GM21367 (cell line): ENCODE data around the gene NPIPA7.
"Not testable (repeated sequence)": the region's sequence is repeated elsewhere in the genome, so short reads cannot be mapped to it uniquely, and the experiment has no call there.

Source experiments
- ATAC-seq: cut with Tn5 transposase; IDR thresholded peaks from one replicate; pipeline ENCODE4 v1.9.1; 2021; ENCODE audit not compliant: unreplicated experiment

Gene NPIPA7

DNA sequence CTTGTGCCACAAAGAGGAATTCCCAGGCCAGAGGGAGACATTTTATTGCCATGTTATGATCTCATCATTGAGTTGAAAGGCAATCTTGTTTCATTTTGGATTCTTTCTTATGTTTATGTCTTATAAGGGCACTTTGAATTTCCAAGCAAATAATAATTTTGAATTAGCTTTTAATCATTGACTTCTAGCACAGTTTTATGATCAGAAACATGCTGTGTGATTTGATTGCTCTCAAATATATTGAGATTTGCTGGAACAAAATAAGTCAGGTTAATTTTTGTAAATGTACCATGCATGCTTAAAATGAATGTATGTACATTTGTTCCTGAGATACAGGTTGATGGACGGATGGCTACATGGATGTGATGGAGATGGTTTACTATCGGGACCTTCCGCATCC, at the start of gene NPIPA7:
TSS of gene NPIPA7 (plus strand) at position 301 of the 400 bp plus-strand sequence. CDS start 105 bp downstream, outside the sequence.
- ATAC-seq: not testable (repeated sequence)

DNA sequence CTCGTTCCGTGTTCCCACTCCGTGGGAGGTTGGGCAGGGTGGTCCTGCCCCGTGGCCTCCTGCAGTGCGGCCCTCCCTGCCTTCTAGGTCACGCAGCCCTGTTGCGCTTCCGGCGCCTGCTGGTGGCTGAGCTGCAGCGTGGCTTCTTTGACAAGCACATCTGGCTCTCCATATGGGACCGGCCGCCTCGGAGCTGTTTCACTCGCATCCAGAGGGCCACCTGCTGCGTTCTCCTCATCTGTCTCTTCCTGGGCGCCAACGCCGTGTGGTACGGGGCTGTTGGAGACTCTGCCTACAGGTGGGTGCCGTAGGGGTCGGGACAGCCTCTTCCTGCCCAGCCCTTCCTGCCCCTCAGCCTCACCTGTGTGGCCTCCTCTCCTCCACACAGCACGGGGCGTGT, 47.5 kb upstream of the NPIPA7 start:
- not testable (repeated sequence) for ATAC-seq

DNA sequence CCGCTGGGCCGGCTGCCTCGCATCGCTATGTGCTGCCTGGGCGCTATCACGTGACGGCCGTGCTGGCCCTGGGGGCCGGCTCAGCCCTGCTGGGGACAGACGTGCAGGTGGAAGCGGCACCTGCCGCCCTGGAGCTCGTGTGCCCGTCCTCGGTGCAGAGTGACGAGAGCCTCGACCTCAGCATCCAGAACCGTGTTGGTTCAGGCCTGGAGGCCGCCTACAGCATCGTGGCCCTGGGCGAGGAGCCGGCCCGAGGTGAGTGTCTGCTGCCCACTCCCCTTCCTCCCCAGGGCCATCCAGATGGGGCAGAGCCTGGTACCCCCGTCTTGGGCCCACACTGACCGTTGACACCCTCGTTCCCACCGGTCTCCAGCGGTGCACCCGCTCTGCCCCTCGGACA, 21.4 kb upstream of the NPIPA7 start:
- ATAC-seq: not testable (repeated sequence)

DNA sequence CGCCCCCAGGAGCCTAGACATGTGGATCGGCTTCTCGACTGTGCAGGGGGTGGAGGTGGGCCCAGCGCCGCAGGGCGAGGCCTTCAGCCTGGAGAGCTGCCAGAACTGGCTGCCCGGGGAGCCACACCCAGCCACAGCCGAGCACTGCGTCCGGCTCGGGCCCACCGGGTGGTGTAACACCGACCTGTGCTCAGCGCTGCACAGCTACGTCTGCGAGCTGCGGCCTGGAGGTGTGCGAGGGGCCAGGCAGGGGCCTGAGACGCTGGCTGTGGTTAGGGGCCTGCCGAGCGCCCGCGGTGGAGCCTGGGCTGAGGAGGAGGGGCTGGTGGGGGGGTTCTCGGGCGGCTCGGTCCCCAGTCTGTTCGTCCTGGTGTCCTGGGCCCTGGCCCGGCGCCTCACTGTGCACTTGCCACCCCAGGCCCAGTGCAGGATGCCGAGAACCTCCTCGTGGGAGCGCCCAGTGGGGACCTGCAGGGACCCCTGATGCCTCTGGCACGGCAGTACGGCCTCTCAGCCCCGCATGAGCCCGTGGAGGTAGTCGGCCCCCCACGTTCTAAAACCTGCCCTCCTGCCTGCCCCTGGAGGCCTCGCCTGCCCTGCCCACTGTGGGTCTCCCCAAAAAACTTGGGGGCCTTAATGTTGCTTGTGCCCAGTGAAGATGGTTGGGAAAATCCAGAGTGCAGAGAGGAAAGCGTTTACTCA, 20.2 kb upstream of the NPIPA7 start:
- not testable (repeated sequence) for ATAC-seq

DNA sequence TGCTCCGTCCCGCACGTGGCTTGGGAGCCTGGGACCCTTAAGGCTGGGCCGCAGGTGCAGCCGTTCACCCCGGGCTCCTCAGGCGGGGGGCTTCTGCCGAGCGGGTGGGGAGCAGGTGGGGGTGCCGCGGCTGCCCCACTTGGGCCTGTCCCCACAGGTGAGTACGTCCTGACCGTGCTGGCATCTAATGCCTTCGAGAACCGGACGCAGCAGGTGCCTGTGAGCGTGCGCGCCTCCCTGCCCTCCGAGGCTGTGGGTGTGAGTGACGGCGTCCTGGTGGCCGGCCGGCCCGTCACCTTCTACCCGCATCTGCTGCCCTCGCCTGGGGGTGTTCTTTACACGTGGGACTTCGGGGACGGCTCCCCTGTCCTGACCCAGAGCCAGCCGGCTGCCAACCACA, 15.3 kb upstream of the NPIPA7 start:
- not testable (repeated sequence) for ATAC-seq

DNA sequence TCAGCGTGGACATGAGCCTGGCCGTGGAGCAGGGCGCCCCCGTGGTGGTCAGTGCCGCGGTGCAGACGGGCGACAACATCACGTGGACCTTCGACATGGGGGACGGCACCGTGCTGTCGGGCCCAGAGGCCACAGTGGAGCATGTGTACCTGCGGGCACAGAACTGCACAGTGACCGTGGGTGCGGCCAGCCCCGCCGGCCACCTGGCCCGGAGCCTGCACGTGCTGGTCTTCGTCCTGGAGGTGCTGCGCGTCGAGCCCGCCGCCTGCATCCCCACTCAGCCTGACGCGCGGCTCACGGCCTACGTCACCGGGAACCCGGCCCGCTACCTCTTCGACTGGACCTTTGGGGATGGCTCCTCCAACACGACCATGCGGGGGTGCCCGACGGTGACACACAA, 14.8 kb upstream of the NPIPA7 start:
- not testable (repeated sequence) for ATAC-seq

DNA sequence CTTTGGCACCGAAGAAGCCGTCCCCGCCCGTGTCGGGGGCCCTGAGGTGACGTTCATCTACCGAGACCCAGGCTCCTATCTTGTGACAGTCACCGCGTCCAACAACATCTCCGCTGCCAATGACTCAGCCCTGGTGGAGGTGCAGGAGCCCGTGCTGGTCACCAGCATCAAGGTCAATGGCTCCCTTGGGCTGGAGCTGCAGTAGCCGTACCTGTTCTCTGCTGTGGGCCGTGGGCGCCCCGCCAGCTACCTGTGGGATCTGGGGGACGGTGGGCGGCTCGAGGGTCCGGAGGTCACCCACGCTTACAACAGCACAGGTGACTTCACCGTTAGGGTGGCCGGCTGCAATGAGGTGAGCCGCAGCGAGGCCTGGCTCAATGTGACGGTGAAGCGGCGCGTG, 14.2 kb upstream of the NPIPA7 start:
- not testable (repeated sequence) for ATAC-seq

DNA sequence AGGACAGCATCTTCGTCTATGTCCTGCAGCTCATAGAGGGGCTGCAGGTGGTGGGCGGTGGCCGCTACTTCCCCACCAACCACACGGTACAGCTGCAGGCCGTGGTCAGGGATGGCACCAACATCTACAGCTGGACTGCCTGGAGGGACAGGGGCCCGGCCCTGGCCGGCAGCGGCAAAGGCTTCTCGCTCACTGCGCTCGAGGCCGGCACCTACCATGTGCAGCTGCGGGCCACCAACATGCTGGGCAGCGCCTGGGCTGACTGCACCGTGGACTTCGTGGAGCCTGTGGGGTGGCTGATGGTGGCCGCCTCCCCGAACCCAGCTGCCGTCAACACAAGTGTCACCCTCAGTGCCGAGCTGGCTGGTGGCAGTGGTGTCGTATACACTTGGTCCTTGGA, 13.6 kb upstream of the NPIPA7 start:
- not testable (repeated sequence) for ATAC-seq

DNA sequence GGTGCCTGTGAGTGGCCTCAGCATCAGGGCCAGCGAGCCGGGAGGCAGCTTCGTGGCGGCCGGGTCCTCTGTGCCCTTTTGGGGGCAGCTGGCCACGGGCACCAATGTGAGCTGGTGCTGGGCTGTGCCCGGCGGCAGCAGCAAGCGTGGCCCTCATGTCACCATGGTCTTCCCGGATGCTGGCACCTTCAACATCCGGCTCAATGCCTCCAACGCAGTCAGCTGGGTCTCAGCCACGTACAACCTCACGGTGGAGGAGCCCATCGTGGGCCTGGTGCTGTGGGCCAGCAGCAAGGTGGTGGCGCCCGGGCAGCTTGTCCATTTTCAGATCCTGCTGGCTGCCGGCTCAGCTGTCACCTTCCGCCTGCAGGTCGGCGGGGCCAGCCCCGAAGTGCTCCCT, 13.1 kb upstream of the NPIPA7 start:
- ATAC-seq: not testable (repeated sequence)

DNA sequence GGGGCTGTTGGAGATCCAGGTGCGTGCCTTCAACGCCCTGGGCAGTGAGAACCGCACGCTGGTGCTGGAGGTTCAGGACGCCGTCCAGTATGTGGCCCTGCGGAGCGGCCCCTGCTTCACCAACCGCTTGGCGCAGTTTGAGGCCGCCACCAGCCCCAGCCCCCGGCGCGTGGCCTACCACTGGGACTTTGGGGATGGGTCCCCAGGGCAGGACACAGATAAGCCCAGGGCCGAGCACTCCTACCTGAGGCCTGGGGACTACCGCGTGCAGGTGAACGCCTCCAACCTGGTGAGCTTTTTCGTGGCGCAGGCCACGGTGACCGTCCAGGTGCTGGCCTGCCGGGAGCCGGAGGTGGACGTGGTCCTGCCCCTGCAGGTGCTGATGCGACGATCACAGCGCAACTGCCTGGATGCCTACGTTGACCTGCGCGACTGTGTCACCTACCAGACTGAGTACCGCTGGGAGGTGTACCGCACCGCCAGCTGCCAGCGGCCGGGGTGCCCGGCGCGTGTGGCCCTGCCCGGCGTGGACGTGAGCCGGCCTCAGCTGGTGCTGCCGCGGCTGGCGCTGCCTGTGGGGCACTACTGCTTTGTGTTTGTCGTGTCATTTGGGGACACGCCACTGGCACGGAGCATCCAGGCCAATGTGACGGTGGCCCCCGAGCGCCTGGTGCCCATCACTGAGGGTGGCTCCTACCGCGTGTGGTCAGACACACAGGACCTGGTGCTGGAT, 12.2 kb upstream of the NPIPA7 start:
- not testable (repeated sequence) for ATAC-seq

DNA sequence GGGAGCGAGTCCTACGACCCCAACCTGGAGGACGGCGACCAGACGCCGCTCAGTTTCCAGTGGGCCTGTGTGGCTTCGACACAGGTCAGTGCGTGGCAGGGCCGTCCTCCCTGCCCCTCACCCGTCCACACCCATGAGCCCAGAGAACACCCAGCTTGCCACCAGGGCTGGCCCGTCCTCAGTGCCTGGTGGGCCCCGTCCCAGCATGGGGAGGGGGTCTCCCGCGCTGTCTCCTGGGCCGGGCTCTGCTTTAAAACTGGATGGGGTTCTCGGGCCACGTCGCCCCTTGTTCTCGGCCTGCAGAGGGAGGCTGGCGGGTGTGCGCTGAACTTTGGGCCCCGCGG, 11.7 kb upstream of the NPIPA7 start:
- not testable (repeated sequence) for ATAC-seq

DNA sequence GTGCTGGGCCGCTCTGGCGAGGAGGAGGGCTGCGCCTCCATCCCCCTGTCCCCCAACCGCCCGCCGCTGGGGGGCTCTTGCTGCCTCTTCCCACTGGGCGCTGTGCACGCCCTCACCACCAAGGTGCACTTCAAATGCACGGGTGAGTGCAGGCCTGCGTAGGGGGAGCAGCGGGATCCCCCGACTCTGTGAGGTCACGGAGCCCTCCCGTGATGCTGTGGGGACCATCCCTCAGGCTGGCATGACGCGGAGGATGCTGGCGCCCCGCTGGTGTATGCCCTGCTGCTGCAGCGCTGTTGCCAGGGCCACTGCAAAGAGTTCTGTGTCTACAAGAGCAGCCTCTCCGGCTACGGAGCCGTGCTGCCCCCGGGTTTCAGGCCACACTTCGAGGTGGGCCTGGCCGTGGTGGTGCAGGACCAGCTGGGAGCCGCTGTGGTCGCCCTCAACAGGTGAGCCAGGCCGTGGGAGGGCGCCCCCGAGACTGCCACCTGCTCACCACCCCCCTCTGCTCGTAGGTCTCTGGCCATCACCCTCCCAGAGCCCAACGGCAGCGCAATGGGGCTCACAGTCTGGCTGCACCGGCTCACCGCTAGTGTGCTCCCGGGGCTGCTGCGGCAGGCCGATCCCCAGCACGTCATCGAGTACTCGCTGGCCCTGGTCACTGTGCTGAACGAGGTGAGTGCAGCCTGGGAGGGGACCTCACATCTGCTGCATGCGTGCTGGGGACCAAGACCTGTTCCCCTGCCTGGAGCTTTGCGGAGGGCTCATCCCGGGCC, 9.7 kb upstream of the NPIPA7 start:
- not testable (repeated sequence) for ATAC-seq

DNA sequence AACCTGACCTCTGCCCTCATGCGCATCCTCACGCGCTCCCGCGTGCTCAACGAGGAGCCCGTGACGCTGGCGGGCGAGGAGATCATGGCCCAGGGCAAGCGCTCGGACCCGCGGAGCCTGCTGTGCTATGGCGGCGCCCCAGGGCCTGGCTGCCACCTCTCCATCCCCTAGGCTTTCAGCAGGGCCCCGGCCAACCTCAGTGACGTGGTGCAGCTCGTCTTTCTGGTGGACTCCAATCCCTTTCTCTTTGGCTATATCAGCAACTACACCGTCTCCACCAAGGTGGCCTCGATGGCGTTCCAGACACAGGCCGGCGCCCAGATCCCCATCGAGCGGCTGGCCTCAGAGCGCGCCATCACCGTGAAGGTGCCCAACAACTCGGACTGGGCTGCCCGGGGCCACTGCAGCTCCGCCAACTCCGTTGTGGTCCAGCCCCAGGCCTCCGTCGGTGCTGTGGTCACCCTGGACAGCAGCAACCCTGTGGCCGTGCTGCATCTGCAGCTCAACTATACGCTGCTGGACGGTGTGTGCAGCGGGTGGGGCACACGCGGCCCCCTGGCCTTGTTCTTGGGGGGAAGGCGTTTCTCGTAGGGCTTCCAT, 7.7 kb upstream of the NPIPA7 start:
- ATAC-seq: not testable (repeated sequence)

DNA sequence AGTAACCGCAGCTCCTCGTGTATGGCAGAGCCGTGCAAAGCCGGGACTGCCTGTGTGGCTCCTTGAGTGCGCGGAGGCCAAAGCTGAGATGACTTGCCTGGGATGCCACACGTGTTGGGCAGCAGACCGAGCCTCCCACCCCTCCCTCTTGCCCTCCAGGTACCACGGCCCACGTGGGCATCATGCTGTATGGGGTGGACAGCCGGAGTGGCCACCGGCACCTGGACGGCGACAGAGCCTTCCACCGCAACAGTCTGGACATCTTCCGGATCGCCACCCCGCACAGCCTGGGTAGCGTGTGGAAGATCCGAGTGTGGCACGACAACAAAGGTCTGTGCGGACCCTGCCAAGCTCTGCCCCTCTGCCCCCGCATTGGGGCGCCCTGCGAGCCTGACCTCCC, 4.7 kb upstream of the NPIPA7 start:
- ATAC-seq: not testable (repeated sequence)

DNA sequence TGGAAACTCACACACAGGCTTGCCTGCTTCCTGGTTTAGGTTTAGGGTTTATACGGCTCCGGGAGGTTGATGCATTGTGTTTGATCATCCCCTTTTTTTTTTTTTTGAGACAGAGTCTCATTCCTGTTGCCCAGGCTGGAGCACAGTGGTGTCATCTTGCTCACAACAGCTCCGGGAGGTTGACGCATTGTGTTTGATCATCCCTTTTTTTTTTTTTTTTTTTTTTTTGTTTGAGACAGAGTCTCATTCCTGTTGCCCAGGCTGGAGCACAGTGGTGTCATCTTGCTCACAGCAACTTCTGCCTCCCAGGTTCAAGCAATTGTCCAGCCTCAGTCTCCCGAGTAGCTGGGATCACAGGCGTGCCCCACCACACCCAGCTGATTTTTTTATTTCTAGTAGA, 20.7 kb downstream of the NPIPA7 start:
- not testable (repeated sequence) for ATAC-seq

DNA sequence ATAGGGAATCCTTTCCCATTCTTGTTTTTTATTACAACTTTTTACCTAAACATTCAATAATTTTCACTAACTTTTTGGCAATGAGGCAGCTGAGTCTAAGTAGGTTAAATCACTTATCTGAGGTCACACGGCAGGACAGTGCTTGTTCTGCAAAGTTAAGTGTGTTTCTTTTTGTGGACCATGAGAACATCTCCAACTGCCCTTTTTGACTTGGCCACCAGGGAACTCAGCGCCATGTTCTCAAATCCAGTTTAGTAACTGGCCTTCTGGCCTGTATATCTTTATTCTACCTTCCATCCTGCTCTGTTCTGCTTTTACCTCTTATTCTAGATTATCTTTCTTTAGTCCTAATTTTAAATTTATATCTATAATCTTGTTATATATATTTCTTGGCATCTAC, 23.4 kb downstream of the NPIPA7 start:
- not testable (repeated sequence) for ATAC-seq

DNA sequence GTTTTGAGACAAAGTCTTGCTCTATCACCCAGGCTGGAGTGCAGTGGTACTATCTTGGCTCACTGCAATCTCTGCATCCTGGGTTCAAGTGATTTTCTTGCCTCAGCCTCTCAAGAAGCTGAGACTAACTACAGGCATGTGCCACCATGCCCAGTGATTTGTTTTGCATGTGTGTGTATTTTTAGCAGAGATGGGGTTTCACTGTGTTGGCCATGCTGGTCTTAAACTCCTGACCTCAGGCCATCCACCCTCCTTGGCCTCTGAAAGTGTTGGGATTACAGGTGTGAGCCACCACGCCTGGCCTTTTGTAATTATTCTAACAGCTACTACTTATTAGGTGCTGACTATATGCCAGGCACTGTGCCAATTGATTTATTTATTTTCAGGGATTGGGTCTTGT, 25.3 kb downstream of the NPIPA7 start:
- ATAC-seq: not testable (repeated sequence)

DNA sequence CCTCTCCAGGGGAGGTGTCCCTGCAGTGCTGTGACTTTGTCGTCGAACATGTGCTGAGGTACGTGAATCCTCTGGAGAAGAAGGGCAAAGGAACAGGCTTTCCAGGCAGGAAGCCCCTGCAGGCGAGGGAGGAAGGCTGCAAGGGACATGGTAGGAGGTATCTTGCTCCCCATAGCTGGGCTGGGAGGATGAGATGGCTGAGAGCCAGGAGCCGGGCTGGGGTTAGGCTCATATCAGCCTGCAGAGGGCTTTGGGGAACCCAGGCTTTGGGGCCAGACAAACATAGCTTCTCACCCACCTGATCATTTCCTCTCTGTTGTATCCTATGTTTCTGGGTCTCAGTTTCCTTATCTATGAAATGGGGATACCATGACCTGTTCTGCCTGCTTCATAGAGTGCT, 26.5 kb downstream of the NPIPA7 start:
- ATAC-seq: not testable (repeated sequence)

DNA sequence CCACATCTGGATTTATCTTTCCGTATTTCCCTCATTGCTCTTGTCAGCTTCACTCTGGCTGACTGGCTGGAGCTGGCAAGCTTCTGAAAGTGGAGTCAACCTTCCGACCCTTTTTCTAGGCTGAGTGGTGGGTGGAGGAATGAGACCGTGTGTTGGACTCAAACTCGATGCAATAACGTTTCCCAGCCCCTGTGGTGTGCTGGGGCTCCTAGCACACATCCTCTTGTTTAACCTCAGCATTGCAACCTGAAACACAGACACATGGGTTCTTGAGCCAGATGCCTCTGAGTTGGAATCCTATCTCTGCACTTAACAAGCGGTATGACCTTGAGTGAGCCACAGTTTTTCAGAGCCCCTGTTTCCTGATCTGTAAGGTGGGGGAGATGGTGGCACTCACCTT, 29.5 kb downstream of the NPIPA7 start:
- not testable (repeated sequence) for ATAC-seq

DNA sequence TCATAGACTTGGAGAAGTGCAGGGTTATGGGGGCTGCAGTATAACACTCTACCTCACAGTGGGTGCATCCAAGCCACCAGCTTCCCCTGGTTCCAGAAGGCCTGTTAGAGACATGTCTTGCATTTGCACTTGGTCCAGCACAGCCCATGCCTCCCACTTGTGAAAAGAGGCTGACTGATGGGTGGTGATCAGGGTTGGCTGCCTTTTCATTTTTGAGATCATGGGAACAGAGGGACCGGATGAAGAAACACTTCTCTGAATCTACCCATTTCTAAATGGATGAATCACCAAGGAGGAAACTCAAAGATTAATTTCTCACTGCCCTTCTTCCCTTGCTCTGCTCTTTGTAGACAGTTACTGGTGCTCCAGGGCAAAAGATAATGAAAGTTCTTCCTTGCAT, 34.8 kb downstream of the NPIPA7 start:
- ATAC-seq: not testable (repeated sequence)

DNA sequence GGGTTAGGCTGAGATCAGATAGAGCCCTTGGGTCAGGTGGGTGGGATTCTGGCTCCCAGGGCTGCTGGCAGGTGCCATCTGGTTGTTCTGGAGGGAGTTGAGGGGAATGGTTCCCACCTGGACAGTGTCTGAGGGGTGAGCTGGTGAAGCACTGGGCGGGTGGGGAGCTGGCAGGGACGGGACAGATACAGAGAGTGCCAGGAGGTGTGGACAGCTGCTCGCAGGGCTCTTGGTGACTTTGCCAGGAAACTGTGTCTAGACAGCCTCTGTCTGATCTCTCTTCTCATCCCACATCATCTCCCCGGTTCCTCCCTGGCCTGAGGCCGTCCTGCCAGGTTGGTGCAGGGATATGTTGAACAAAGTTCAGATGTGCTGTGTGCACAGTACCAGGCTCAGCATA, 38.1 kb downstream of the NPIPA7 start:
- not testable (repeated sequence) for ATAC-seq
